Lower leg skin (tissue), 3 donors: ENCODE results near the gene LOXL3.

Source experiments
- POLR2A ChIP-seq, 2 donors: fragments of 450-650 bp; IDR thresholded peaks; one replicate each; pipeline ENCODE4 v1.6.1; 2016 to 2017; ENCODE audit warnings: antibody characterized with exemption in 2 of 2, mild to moderate bottlenecking in 1 of 2, moderate library complexity in 1 of 2
- TF ChIP-seq, protein P1 (sequence below), 3 donors: fragments of 450-650 bp; IDR thresholded peaks; one replicate each; pipeline ENCODE4 v1.5.1; 2016; ENCODE audit warnings: antibody characterized with exemption in 3 of 3, mild to moderate bottlenecking in 3 of 3, moderate library complexity in 2 of 3

DNA sequence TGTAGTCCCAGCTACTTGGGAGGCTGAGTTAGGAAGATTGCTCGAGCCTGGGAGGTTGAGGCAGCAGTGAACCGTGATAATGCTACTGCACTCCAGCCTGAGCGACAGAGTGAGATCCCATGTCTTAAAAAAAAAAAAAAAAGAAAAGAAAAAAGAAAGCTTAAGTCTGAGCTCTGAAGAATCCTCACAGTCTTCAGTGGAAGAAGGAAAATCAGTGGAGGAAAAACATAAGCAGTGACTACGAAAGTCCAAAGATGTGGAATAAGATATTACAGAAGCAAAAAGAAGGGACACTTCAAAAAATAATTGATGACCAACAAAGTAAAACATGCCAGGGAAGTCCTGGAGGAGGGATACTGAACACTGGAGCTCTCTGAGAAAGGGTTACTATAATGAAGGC is 43.5 kb downstream of the LOXL3 start:
- TF ChIP-seq, protein P1, sequence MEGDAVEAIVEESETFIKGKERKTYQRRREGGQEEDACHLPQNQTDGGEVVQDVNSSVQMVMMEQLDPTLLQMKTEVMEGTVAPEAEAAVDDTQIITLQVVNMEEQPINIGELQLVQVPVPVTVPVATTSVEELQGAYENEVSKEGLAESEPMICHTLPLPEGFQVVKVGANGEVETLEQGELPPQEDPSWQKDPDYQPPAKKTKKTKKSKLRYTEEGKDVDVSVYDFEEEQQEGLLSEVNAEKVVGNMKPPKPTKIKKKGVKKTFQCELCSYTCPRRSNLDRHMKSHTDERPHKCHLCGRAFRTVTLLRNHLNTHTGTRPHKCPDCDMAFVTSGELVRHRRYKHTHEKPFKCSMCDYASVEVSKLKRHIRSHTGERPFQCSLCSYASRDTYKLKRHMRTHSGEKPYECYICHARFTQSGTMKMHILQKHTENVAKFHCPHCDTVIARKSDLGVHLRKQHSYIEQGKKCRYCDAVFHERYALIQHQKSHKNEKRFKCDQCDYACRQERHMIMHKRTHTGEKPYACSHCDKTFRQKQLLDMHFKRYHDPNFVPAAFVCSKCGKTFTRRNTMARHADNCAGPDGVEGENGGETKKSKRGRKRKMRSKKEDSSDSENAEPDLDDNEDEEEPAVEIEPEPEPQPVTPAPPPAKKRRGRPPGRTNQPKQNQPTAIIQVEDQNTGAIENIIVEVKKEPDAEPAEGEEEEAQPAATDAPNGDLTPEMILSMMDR (IDR thresholded peaks at IDR 0.05): no peak
- TF ChIP-seq POLR2A (IDR thresholded peaks at IDR 0.05): no peak
